ENCODE measurements around the gene ILRUN.
"Not testable (repeated sequence)": the region's sequence is repeated elsewhere in the genome, so short reads cannot be mapped to it uniquely, and the experiment has no call there.

ILRUN gene

GRCh38 chr6:34696189-34696738 is 303 bp downstream of the ILRUN start:
- FAIRE-seq, result no peak

GRCh38 chr6:34695729-34696188 is 808 bp downstream of the ILRUN start:
- FAIRE-seq, result no peak

- FAIRE-seq, result no peak
Observed at GRCh38 chr6:34692280-34692679, 4.3 kb downstream of the ILRUN start.

GRCh38 chr6:34689742-34690141 is 6.8 kb downstream of the ILRUN start:
- no peak for FAIRE-seq

GRCh38 chr6:34688956-34689355 is 7.6 kb downstream of the ILRUN start:
- FAIRE-seq, result no peak

- FAIRE-seq, result no peak
Observed at GRCh38 chr6:34684919-34685318, 11.6 kb downstream of the ILRUN start.

GRCh38 chr6:34684364-34684763 is 12.2 kb downstream of the ILRUN start:
- no peak for FAIRE-seq

- no peak for FAIRE-seq
Observed at GRCh38 chr6:34680802-34681515, 15.6 kb downstream of the ILRUN start.

GRCh38 chr6:34680313-34680712 is 16.3 kb downstream of the ILRUN start:
- FAIRE-seq, result not testable (repeated sequence)

GRCh38 chr6:34679552-34680253 is 16.9 kb downstream of the ILRUN start:
- no peak for FAIRE-seq

GRCh38 chr6:34676140-34676539 is 20.4 kb downstream of the ILRUN start:
- FAIRE-seq, result no peak

- not testable (repeated sequence) for FAIRE-seq
Observed at GRCh38 chr6:34674930-34675329, 21.6 kb downstream of the ILRUN start.

- FAIRE-seq, result no peak
Observed at GRCh38 chr6:34674268-34674639, 22.3 kb downstream of the ILRUN start.

GRCh38 chr6:34673064-34673463 is 23.5 kb downstream of the ILRUN start:
- no peak for FAIRE-seq

GRCh38 chr6:34672657-34673043 is 23.9 kb downstream of the ILRUN start:
- FAIRE-seq, result no peak

- no peak for FAIRE-seq
Observed at GRCh38 chr6:34671801-34672656, 24.5 kb downstream of the ILRUN start.

GRCh38 chr6:34671367-34671766 is 25.2 kb downstream of the ILRUN start:
- FAIRE-seq, result no peak

- FAIRE-seq, result not testable (repeated sequence)
Observed at GRCh38 chr6:34668799-34669198, 27.8 kb downstream of the ILRUN start.

GRCh38 chr6:34667481-34668238 is 28.9 kb downstream of the ILRUN start:
- no peak for FAIRE-seq

GRCh38 chr6:34665019-34665418 is 31.5 kb downstream of the ILRUN start:
- no peak for FAIRE-seq

- no peak for FAIRE-seq
Observed at GRCh38 chr6:34664256-34664971, 32.2 kb downstream of the ILRUN start.

GRCh38 chr6:34663831-34664255 is 32.7 kb downstream of the ILRUN start:
- FAIRE-seq, result no peak

Data from colon (tissue), 2 donors.